ENCODE results near the gene HCN2.

The HCN2 gene

GRCh38 chr19:660793-661426 lies 71.2 kb downstream of the HCN2 start:
- peak overlapping the region; percentile 88 for H3K4me3 ChIP-seq (ENCODE audit: low read length)
- DNase-seq (ENCODE audit: low read depth, low spot score): no peak

GRCh38 chr19:661427-662196 lies 71.9 kb downstream of the HCN2 start:
- H3K4me3 ChIP-seq (ENCODE audit: low read length): peak overlapping the region; percentile 88
- no peak for DNase-seq (ENCODE audit: low read depth, low spot score)

- DNase-seq (ENCODE audit: low read depth, low spot score): peak; percentile 55
- H3K4me3 ChIP-seq (ENCODE audit: low read length): peak overlapping the region; percentile 88
Observed at GRCh38 chr19:662207-662961, 72.7 kb downstream of the HCN2 start.

GRCh38 chr19:662962-663681 lies 73.4 kb downstream of the HCN2 start, which contains the start of gene RNF126:
TSS of gene RNF126 (minus strand) at chr19:663214. CDS start at chr19:663121, 93 bp downstream.
- peak; percentile 84 for DNase-seq (ENCODE audit: low read depth, low spot score)
- peak within 1 kb of the TSS; percentile 88 for H3K4me3 ChIP-seq (ENCODE audit: low read length)

- H3K4me3 ChIP-seq (ENCODE audit: low read length): peak overlapping the region; percentile 58
- no peak for DNase-seq (ENCODE audit: low read depth, low spot score)
Observed at GRCh38 chr19:663682-664117, 74.0 kb downstream of the HCN2 start.

- peak; percentile 62 for DNase-seq (ENCODE audit: low read depth, low spot score)
- no peak overlapping the region for H3K4me3 ChIP-seq (ENCODE audit: low read length)
Observed at GRCh38 chr19:664913-665443, 75.3 kb downstream of the HCN2 start.

Data from Jurkat, Clone E6-1 (cell line).